CD4-positive, alpha-beta T cell treated with Interleukin-10 for 1 hour (primary cell): ENCODE results near the gene SOX5.

Experiments
- DNase-seq: peaks from one replicate; pipeline ENCODE4 v3.0.0-alpha.2; 2020

SOX5 gene

GRCh38 chr12:23949348-23950209, at the start of gene SOX5:
Gene SOX5, minus strand, starts transcription at chr12:23949670. Its CDS starts 69 bp downstream, at chr12:23949601.
- no peak for DNase-seq

GRCh38 chr12:23987046-23987445, 37.6 kb upstream of the SOX5 start:
- no peak for DNase-seq

GRCh38 chr12:23980826-23981225, 31.4 kb upstream of the SOX5 start:
- DNase-seq = no peak

- DNase-seq = no peak
Observed at GRCh38 chr12:23964812-23965211, 15.3 kb upstream of the SOX5 start.

GRCh38 chr12:23959826-23960225, 10.4 kb upstream of the SOX5 start:
- no peak for DNase-seq

- DNase-seq = no peak
Observed at GRCh38 chr12:23954332-23954731, 4.9 kb upstream of the SOX5 start.

- no peak for DNase-seq
Observed at GRCh38 chr12:23952071-23952470, 2.6 kb upstream of the SOX5 start.

- DNase-seq = no peak
Observed at GRCh38 chr12:23950775-23951451, 1.4 kb upstream of the SOX5 start.

- no peak for DNase-seq
Observed at GRCh38 chr12:23950210-23950774, 822 bp upstream of the SOX5 start.

GRCh38 chr12:23948291-23948690, 1.2 kb downstream of the SOX5 start:
- DNase-seq = no peak

GRCh38 chr12:23947395-23947794, 2.1 kb downstream of the SOX5 start:
- no peak for DNase-seq

GRCh38 chr12:23945249-23945648, 4.2 kb downstream of the SOX5 start:
- no peak for DNase-seq

GRCh38 chr12:23944067-23944466, 5.4 kb downstream of the SOX5 start:
- DNase-seq = no peak

- DNase-seq = no peak
Observed at GRCh38 chr12:23942841-23943240, 6.6 kb downstream of the SOX5 start.

GRCh38 chr12:23941780-23942179, 7.7 kb downstream of the SOX5 start:
- no peak for DNase-seq

GRCh38 chr12:23938422-23938821, 11.0 kb downstream of the SOX5 start:
- no peak for DNase-seq

- no peak for DNase-seq
Observed at GRCh38 chr12:23931176-23931575, 18.3 kb downstream of the SOX5 start.

- DNase-seq = no peak
Observed at GRCh38 chr12:23930599-23930998, 18.9 kb downstream of the SOX5 start.

GRCh38 chr12:23929906-23930305, 19.6 kb downstream of the SOX5 start:
- no peak for DNase-seq

- no peak for DNase-seq
Observed at GRCh38 chr12:23927907-23928306, 21.6 kb downstream of the SOX5 start.

- no peak for DNase-seq
Observed at GRCh38 chr12:23921099-23921856, 28.2 kb downstream of the SOX5 start.

- DNase-seq = no peak
Observed at GRCh38 chr12:23911574-23911973, 37.9 kb downstream of the SOX5 start.

- no peak for DNase-seq
Observed at GRCh38 chr12:23909551-23909950, 39.9 kb downstream of the SOX5 start.
